Central memory CD8-positive, alpha-beta T cell (primary cell): ENCODE results near the gene SLC6A15.

Experiments used
- ATAC-seq: fragments of 150-1000 bp; cut with Tn5 transposase; replicated peaks from 2 replicates; pipeline ENCODE4 v1.10.0; 2022; ENCODE audit warnings: mild to moderate bottlenecking, moderate FRiP score, moderate number of reproducible peaks; ENCODE audit not compliant: poor library complexity, severe bottlenecking; ENCODE audit errors: extremely low read depth
- DNase-seq, 2 donors: peaks; one replicate each; pipeline ENCODE4 v3.0.0; 2021; ENCODE audit warnings: low spot score in 2 of 2
- H3K27ac Mint-ChIP-seq: one replicate; pipeline ENCODE4 v1.8.0; 2022; ENCODE audit warnings: low read depth, mild to moderate bottlenecking, moderate library complexity, mixed read lengths
- H3K27me3 Mint-ChIP-seq: one replicate; pipeline ENCODE4 v1.8.0; 2022; ENCODE audit warnings: mixed read lengths
- H3K36me3 Mint-ChIP-seq: one replicate; pipeline ENCODE4 v1.8.0; 2022; ENCODE audit warnings: mild to moderate bottlenecking, moderate library complexity, mixed read lengths; ENCODE audit not compliant: insufficient read depth
- H3K4me1 Mint-ChIP-seq: one replicate; pipeline ENCODE4 v1.8.0; 2022; ENCODE audit warnings: mixed read lengths
- H3K4me3 Mint-ChIP-seq: one replicate; pipeline ENCODE4 v1.8.0; 2022; ENCODE audit warnings: mild to moderate bottlenecking, moderate library complexity, mixed read lengths
- H3K9me3 Mint-ChIP-seq: one replicate; pipeline ENCODE4 v1.8.0; 2022; ENCODE audit warnings: mixed read lengths

SLC6A15 gene

DNA sequence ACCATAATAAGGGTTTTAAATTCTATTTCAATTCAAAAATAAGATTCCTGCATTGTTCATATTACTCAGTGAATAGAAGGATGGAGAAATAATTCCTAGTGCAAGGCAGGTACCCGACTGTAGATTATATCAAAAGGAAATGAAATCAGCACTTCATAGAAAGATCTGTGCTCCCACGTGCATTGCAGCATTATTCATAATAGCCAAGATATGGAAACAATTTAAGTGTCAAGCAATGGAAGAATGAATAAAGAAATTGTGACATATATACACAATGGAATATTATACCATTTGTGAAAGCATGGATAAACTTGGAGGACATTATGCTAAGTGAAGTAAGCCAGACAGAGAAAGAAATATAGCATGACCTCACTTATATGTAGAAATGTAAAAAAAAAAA, 53.8 kb downstream of the SLC6A15 start:
- Mint-ChIP-seq H3K9me3 (peaks cover 7% of the 10 kb centered on the region), H3K27me3 (no peaks in the 10 kb centered on the region), H3K4me1 (no peaks in the 10 kb centered on the region), H3K36me3 (no peaks in the 10 kb centered on the region), H3K4me3 (no peak overlapping the region), H3K27ac (no peak overlapping the region)
- DNase-seq (no peak), ATAC-seq (no peak)

DNA sequence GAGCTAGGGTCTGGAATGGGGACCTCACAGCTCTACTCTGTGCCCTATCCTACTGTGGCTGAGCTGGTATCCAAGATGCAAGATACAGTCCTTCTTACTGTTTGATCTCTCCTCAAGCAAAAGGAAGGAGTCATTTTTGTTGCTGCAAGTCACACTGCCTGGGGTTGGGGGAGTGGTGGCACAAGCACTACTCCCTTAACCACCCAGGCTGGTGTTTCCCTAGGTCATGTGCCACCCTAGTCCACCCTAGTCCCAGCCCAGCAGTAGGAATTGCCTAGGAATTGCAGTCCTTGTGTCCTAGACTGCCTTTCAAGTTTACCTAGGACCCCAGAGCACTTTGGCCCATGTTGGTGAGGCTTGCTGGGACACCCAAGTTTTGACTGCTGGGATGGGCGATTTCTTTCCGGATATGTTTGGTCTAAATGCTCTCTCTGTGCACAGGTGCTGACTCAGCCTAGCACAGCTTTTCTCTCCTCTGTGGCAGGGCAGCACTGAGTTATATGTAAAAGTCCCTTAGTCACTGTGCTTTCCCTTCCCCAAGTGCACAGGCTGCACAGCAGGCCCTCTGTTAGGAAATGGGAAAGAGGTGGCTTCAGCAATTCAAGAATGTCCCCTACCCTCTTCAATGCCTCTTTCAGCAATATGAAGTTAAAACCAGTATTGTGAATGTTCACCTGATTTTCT, 54.9 kb downstream of the SLC6A15 start:
- H3K4me3 Mint-ChIP-seq = no peak overlapping the region
- no peaks in the 10 kb centered on the region for H3K27me3 Mint-ChIP-seq
- DNase-seq (no peak), ATAC-seq (no peak)
- H3K4me1 Mint-ChIP-seq = no peaks in the 10 kb centered on the region
- no peaks in the 10 kb centered on the region for H3K36me3 Mint-ChIP-seq
- peaks cover 7% of the 10 kb centered on the region for H3K9me3 Mint-ChIP-seq
- H3K27ac Mint-ChIP-seq = no peak overlapping the region

DNA sequence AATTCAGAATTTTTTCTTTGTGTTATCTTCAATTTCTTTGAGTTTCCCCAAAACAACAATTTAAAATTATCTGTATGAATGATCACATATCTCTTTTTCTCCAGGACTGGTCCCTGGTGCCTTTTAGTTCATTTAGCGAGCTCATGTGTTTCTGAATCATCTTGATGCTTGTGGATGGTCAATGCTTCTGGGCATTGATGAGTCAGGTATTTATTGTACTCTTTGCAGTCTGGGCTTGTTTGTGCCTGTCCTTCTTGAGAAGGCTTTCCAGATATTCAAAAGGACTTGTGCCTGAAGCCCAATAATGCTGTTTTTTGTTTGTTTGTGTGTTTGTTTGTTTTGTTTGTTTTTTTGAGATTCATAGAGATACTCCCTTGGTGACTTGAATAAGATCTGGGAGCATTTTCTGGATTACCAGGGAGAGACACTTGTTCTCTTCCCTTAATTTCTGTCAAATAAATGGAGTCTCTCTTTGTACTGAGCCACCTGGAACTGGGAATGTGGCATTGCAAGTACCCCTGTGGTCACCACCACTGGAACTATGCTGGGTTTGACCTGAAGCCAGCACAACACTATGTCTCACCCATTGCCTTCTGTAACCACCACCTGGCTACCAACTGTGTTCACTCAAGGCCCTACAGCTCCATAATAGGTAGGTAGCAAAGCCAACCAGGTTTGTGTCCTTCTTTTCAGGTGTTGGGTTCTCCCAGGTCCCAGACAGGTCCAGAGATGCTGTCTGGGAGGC, 56.3 kb downstream of the SLC6A15 start:
- peaks cover 7% of the 10 kb centered on the region for H3K9me3 Mint-ChIP-seq
- no peaks in the 10 kb centered on the region for H3K27me3 Mint-ChIP-seq
- no peak for DNase-seq
- ATAC-seq = no peak
- no peaks in the 10 kb centered on the region for H3K4me1 Mint-ChIP-seq
- H3K27ac Mint-ChIP-seq = no peak overlapping the region
- no peaks in the 10 kb centered on the region for H3K36me3 Mint-ChIP-seq
- H3K4me3 Mint-ChIP-seq = no peak overlapping the region

DNA sequence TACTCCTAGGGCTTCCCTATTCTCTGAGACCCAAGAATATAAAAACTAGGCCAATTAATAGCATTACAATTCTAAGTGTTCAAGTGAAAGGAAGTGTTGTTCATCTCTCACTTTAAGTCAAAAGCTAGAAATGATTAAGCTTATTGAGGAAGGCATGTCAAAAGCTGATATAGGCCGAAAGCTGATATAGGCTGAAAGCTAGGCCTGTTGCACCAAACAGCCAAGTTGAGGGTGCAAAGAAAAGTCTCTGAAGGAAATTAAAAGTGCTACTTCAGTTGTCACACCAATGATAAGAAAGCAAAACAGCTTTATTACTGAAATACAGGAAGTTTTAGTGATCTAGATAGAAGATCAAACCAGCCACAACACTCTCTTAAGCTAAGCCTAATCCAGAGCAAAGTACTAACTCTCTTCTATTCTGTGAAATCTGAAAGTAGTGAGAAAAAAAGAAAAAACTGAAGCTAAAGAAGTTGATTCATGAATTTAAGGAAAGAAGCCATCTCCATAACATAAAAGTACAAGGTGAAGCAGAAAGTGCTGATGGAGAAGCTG, 68.9 kb downstream of the SLC6A15 start:
- H3K36me3 Mint-ChIP-seq = no peaks in the 10 kb centered on the region
- H3K9me3 Mint-ChIP-seq = peaks cover 8% of the 10 kb centered on the region
- ATAC-seq (no peak), DNase-seq (no peak)
- H3K27ac Mint-ChIP-seq = no peak overlapping the region
- no peak overlapping the region for H3K4me3 Mint-ChIP-seq
- H3K4me1 Mint-ChIP-seq = no peaks in the 10 kb centered on the region
- no peaks in the 10 kb centered on the region for H3K27me3 Mint-ChIP-seq

DNA sequence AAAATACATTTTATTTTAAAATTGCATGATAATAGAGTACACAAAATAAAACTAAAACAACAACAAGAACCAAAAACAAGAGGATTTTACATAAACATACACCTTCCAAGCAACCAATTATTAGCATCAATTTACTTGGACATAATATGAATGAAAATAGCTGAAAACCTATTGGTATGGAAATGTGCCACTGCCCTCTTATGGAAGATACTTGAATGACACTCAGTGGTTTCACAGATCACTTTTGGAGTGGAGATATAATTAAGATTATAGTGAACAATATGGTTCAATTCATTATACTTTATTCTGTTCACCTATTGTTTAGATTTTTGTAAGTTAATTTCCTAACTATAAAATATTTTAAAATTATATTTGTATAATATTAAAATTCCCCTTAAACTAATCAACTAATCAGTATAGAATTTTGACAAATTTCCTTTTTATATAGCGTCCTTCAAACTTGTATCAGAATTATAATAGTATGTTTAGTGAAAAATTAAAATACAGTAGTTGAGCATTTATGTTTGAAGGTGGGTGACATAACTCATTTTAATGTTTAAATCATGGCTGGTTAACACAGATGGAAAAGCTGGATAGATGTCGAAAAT, 70.1 kb downstream of the SLC6A15 start:
- Mint-ChIP-seq H3K4me1 (no peaks in the 10 kb centered on the region), H3K36me3 (no peaks in the 10 kb centered on the region), H3K9me3 (no peaks in the 10 kb centered on the region), H3K27me3 (no peaks in the 10 kb centered on the region), H3K4me3 (no peak overlapping the region), H3K27ac (no peak overlapping the region)
- ATAC-seq = no peak
- no peak for DNase-seq

DNA sequence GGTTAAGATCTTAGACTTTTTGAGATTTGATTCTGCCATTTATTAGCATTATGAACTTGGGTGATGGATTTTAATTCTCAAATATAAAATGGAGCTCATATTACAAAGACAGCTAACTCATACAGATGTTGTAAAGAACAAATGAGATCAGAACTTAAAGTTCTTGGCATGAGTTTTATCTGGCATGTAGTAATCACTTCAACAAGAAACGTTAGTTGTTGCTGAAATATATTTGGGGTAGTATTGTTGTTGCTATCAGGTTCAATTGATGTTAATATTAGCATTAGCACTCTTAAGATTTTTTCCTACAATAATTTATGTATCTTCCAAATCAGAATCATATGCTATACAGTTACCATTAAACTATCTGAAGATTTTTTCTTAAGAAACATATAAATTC, 71.0 kb downstream of the SLC6A15 start:
- Mint-ChIP-seq H3K4me1 (no peaks in the 10 kb centered on the region), H3K27me3 (no peaks in the 10 kb centered on the region), H3K4me3 (no peak overlapping the region), H3K27ac (no peak overlapping the region), H3K9me3 (no peaks in the 10 kb centered on the region), H3K36me3 (no peaks in the 10 kb centered on the region)
- DNase-seq (no peak), ATAC-seq (no peak)

DNA sequence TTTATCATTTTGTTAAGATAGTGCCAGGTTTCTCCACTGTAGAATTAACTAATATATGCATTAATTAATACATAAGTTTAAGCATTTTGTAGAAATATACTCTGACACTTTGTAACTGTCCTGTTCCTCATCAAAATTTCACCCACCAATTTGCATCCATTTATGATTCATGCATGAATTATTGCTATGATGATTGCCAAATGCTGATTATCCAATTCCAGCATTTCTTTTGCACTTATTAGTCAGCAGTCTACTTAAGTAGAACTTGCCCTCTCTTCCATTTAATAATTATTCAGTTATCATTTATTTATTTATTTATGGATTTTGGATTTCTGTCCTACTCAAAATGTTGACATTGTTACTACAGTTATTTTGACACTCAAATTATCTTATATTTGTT, 72.2 kb downstream of the SLC6A15 start:
- no peaks in the 10 kb centered on the region for H3K27me3 Mint-ChIP-seq
- H3K27ac Mint-ChIP-seq = no peak overlapping the region
- no peaks in the 10 kb centered on the region for H3K4me1 Mint-ChIP-seq
- no peak for DNase-seq
- H3K36me3 Mint-ChIP-seq = no peaks in the 10 kb centered on the region
- no peak overlapping the region for H3K4me3 Mint-ChIP-seq
- H3K9me3 Mint-ChIP-seq = no peaks in the 10 kb centered on the region
- ATAC-seq = no peak

DNA sequence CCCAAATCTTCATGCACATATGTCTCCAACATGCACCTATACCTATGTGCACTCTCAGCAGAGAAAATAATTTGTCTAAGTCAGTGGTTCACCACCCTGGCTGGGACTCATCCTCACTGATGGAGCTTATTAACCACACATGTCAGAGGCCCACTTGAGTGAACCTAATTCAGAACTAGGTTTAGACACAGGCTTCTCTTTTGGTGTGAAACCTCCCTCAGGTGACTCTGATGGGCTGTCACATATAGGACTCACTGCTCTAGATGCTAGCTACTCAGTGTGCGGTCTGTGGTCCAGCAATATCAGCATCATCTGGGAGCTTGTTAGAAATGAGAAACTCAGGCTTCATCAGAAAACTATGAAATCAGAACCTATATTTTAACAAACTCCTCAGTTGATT, 85.7 kb downstream of the SLC6A15 start:
- H3K9me3 Mint-ChIP-seq = peaks cover 13% of the 10 kb centered on the region
- H3K27me3 Mint-ChIP-seq = no peaks in the 10 kb centered on the region
- DNase-seq (no peak), ATAC-seq (no peak)
- H3K27ac Mint-ChIP-seq = no peak overlapping the region
- H3K36me3 Mint-ChIP-seq = no peaks in the 10 kb centered on the region
- H3K4me3 Mint-ChIP-seq = no peak overlapping the region
- no peaks in the 10 kb centered on the region for H3K4me1 Mint-ChIP-seq

DNA sequence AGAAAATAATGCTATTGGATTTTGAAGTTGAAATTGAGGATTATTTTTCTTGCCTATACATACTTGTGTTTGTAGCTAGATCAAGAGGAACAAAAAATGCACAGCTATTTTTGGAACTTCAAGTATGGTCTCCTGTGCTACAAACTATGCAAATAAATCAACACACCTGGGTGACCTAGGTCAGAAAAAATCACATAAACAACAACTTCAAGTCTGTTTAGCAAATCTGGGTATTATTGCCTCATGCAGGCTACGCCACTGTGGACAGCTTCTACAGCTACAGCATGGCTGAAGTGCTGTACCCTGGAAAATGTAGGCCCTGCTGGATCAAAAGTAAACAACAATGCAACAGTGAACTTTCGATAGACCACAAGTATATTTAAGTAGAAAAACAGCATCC, 87.5 kb downstream of the SLC6A15 start:
- Mint-ChIP-seq H3K9me3 (peaks cover 13% of the 10 kb centered on the region), H3K36me3 (no peaks in the 10 kb centered on the region), H3K4me3 (no peak overlapping the region), H3K27me3 (no peaks in the 10 kb centered on the region), H3K4me1 (no peaks in the 10 kb centered on the region), H3K27ac (no peak overlapping the region)
- no peak for ATAC-seq
- DNase-seq = no peak

DNA sequence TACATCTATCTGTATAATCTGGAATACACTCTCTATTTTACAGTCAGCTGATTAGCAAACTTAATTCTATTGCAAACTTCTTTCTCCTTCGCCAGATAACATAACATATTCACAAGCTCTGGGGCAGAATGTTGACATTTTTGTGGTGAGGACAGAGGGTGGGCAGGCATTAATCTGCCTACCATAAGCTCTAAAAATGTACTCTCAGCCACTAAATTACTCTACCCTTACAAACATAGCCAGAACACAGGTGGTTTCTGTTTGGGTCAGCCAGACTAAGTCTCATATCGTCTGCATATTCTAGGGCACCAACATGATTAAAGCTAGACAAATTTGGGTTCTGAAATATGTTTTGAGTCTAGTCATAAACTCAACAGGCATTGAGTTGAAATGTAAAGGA, 90.1 kb downstream of the SLC6A15 start:
- ATAC-seq (no peak), DNase-seq (no peak)
- no peaks in the 10 kb centered on the region for H3K9me3 Mint-ChIP-seq
- H3K4me1 Mint-ChIP-seq = no peaks in the 10 kb centered on the region
- no peaks in the 10 kb centered on the region for H3K27me3 Mint-ChIP-seq
- H3K27ac Mint-ChIP-seq = no peak overlapping the region
- no peaks in the 10 kb centered on the region for H3K36me3 Mint-ChIP-seq
- no peak overlapping the region for H3K4me3 Mint-ChIP-seq

DNA sequence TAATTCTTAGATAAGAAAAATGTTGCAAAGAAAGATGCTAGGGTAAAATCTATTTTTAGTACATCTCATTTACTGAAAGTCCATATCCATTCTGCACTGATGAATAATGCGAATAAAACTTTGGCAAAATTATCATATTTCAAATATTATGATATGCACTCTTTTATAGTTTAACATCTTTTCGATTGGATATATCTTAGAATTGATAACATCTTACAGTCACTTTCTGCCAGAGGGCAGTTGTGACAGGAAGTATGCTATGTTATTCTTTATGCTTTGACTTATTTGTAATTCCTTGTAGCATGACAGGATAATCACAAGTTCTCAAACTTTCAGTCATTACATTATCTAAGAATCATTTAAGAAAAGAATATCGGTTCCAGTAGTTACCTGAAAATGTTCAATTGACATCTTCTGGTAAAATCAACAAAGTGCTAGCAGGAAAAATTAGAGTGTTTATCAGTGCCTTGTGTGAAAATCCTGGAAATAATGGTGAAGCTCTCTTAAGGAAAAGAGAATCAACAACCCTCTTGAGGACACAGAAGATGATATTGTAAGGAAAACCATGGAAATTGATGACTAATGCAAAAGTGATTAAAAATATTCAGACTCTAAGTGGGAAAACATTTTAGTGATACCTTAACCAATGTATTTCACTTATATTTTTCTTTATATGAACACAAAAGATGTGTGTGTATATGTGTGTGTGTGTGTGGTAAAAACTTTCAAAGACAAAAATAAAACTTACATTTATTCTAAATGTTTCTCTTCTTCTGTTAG, 95.5 kb downstream of the SLC6A15 start:
- no peaks in the 10 kb centered on the region for H3K27me3 Mint-ChIP-seq
- no peaks in the 10 kb centered on the region for H3K36me3 Mint-ChIP-seq
- H3K27ac Mint-ChIP-seq = no peak overlapping the region
- ATAC-seq = no peak
- no peaks in the 10 kb centered on the region for H3K9me3 Mint-ChIP-seq
- no peaks in the 10 kb centered on the region for H3K4me1 Mint-ChIP-seq
- no peak overlapping the region for H3K4me3 Mint-ChIP-seq
- DNase-seq = no peak

DNA sequence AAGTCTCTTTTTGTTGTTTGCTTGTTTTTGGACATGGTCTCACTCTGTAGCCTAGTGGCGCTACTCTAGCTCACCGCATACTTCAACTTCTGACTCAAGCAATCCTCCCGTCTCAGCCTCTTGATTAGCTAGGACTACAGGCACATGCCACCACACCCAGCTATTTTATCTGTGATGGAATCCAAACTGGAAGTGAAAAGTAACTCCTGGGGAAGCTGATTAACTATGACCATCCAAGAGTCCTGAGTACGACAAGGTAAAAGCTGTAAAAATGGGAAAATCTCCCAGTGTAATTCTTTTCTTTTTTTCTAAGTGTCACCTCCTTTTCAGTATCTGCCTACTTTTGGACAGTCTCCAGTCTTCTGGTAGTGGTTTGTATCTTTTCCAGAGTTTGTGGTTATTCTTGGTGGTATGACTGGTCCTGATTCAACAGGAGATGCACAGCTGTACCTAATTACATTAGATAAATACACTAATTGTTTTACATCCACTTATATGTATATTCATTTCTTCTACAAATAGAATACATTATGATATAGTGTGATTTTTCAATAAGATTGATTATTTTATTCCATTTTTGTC, 97.8 kb downstream of the SLC6A15 start:
- no peak for ATAC-seq
- Mint-ChIP-seq H3K27me3 (no peaks in the 10 kb centered on the region), H3K27ac (no peak overlapping the region), H3K36me3 (no peaks in the 10 kb centered on the region), H3K4me3 (no peak overlapping the region), H3K4me1 (no peaks in the 10 kb centered on the region), H3K9me3 (peaks cover 6% of the 10 kb centered on the region)
- no peak for DNase-seq
